ENCODE results near the gene XIRP1.

Gene XIRP1

GRCh38 chr3:39144748-39145380, 47.5 kb downstream of the XIRP1 start:
- DNase-seq (ENCODE audit: low read depth, low spot score) = no peak

DNA sequence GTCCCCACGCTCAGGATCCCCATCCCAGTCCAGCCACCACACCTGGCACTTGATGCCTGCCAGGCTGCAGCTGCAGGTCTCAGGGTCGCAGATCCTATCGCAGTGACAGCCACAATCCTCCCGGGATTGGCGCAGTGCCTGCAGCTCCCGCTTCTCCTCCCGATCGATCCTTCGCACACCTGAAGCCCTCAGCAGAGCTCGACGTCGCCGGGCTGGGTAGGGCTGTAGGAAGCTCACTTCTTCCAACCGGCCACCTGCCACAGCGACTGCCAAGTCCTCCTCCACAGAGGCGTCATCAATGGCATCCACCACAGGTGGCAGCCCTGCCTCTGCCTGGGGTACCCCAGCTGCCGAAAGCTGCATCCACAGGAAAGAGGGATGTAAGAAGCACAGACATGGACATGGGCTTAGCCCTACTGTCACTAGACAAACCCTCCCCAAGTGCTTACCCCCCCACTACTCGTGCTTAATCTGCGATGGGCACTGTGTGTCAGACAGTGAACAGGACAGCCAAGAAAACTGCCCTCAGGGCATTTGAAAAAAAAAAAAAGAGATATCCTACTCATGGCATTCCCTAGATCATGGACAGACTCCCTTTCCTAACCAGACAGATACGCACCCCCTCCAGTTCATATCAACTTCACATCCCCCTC, 48.2 kb downstream of the XIRP1 start:
- no peak for DNase-seq (ENCODE audit: low read depth, low spot score)

DNA sequence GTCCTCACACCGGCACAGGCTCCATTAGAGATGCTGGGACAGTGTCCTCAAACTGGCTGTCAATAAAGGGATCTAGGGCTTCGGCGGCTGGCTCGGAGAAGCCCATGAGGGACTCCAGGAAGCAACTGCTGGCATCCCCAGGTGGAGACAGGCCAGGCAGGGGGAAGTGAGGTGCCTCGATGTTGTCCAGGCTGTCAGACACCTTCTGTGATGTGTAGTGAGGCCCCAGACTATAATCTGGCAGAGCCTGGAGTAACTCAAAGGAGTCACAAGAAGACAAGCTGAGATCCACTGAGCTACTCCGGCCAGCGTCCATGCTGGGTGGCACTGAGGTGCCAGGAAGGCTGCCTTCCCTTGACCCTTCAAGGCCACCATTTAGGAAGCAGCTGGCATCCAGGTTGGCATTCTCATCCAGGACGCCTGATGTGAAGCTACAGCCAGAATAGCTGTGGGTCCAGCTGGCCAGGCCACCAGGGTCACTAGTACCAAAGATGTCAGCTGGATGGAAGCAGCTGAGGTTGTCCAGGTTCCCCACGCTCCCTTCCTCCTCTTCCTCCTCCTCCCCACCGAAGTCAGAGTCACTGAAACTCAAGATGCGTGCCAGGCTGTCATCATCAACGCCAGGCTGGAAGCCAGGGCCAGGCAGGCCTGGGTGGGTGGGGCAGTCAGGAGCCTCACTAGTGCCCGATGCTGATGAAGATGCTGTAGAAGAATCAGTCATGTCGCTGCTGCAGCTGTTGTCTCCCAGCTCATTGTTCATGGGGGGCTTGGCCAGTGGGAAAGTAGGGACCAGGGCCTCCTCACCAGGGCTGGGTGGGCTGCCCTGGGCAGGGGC, 49.1 kb downstream of the XIRP1 start:
- DNase-seq (ENCODE audit: low read depth, low spot score) = no peak

GRCh38 chr3:39142067-39142466, 50.3 kb downstream of the XIRP1 start:
- no peak for DNase-seq (ENCODE audit: low read depth, low spot score)

- no peak for DNase-seq (ENCODE audit: low read depth, low spot score)
These were observed 51.0 kb downstream of the XIRP1 start for GRCh38 chr3:39141171-39141995.

DNA sequence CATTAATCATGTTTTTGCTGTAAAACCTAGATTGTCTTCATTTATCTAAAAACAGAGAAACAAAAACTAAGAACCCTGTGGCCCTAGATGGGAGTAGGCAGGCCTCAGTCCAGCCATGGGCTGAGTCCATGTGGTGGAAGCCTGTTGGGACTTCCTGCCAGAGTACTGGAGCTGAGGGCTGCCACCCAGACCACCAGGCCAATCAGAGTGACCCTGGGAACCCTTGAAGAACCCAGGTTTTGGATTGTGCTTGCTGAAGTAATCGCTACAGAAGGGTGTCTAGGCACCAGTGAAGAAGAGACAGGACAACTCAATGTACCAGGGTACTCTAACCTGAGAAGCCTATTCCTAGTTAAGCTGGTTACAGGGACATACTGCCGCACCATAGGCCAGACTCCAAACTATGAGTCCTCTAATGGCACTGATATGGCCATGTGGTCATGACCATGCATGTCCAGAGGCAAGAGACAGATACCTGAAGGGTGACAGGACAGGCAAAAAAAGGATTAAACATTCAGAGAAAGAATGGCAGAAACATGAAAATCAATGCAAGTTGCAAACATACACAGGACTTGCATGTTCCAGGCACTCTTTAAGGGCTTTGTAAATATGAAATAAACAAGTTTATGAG, 51.9 kb downstream of the XIRP1 start:
- no peak for DNase-seq (ENCODE audit: low read depth, low spot score)

DNA sequence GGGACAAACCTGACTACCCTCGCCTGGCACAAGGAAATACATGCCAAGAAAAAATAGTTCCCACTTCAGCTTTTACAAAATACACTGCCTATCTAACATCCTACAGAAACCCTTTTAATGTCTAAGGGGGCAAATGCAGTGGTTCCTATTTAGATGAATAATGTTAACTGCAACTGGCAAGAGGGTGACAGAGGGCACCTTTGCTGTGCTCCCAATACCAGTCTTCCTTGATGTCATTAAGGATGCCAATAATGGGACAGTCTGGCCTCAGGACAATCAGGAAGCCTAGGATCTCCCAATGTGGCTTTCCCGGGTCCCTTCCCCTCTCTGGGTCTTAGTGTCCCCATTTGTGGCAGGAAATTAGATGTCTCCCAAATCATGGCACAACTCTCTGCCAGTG, 53.0 kb downstream of the XIRP1 start:
- no peak for DNase-seq (ENCODE audit: low read depth, low spot score)

DNA sequence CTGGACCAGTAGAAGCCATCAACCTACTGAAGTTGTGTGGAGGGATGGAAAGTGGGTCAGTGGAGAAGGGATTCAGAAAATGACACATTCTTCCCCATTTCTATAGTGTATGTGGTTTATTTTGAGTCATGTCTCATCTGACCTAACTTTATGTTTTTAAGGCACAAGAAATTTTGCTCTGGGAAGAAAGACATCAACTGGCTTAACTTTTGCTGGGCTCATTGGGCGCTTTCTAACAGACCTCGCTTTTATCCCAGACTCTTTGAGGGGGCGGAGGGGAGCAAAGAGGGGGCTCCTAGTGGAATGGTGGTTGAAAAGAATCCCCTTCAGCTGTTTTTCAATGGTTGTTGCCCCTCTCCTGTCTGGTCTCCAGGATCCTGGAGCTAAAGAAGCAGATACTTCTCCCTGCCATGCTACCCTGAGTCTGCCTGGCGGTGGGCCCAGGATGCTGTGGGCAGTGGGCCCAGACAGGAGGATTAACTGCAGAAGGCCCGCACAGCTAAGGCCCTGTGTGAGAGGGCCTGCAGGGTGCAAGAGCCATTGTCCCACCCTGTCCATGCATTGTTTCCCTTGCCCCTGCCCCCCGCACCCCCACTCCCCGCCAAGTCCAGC, 53.5 kb downstream of the XIRP1 start:
- DNase-seq (ENCODE audit: low read depth, low spot score) = no peak

- DNase-seq (ENCODE audit: low read depth, low spot score) = no peak
These were observed 54.2 kb downstream of the XIRP1 start for GRCh38 chr3:39137991-39138803.

- no peak for DNase-seq (ENCODE audit: low read depth, low spot score)
These were observed 54.9 kb downstream of the XIRP1 start for GRCh38 chr3:39137435-39137936.

DNA sequence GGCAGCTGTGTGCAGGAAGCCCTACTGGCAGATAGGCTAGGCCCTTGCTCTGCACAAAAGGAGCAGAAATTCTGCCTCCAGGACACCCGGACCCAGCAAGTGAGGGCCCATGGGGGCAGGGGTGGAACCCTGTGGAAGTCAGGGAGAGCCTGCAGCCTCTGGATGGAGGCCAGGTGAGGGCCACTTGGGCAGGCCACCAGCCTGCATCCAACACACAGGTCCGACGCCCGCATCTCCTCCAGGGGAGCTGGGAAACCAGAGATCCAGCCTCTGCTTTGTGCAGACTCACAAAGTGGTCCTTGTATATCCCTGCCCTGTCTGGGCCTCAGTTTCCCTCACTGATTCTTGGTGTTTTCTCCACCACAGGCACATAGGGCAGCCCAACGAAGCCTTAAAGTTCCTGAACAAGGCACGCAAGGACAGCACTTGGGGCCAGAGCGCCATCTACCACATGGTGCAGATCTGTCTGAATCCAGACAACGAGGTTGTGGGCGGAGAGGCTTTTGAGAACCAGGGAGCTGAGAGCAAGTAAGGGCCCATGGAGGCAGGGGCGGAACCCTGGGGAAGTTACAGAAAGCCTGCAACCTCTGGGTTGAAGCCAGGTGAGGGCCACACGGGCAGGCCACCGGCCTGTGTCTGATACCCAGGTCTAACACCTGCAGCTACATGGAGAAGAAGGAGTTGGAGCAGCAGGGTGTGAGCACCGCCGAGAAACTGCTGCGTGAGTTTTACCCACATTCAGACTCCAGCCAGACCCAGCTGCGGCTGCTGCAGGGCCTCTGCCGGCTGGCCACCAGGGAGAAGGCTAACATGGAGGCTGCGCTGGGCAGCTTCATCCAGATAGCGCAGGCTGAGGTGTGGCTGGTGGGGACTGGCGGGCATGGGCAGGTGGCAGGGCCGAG, 55.6 kb downstream of the XIRP1 start:
- DNase-seq (ENCODE audit: low read depth, low spot score) = no peak

GRCh38 chr3:39135170-39135805, 57.1 kb downstream of the XIRP1 start:
- no peak for DNase-seq (ENCODE audit: low read depth, low spot score)

GRCh38 chr3:39134305-39134704, 58.1 kb downstream of the XIRP1 start:
- DNase-seq (ENCODE audit: low read depth, low spot score) = no peak

- DNase-seq (ENCODE audit: low read depth, low spot score) = no peak
These were observed 58.6 kb downstream of the XIRP1 start for GRCh38 chr3:39133822-39134221.

Measured in activated naive CD8-positive, alpha-beta T cell treated with anti-CD3 and anti-CD28 coated beads, Interleukin-2, amount 50 U/mL, for 16 hours (primary cell).